GM21360 (cell line): ENCODE measurements around the gene EFEMP2.

Source experiments
- ATAC-seq: cut with Tn5 transposase; IDR thresholded peaks from one replicate; pipeline ENCODE4 v1.9.1; 2021; ENCODE audit warnings: mild to moderate bottlenecking, moderate library complexity; ENCODE audit not compliant: unreplicated experiment

Gene EFEMP2

DNA sequence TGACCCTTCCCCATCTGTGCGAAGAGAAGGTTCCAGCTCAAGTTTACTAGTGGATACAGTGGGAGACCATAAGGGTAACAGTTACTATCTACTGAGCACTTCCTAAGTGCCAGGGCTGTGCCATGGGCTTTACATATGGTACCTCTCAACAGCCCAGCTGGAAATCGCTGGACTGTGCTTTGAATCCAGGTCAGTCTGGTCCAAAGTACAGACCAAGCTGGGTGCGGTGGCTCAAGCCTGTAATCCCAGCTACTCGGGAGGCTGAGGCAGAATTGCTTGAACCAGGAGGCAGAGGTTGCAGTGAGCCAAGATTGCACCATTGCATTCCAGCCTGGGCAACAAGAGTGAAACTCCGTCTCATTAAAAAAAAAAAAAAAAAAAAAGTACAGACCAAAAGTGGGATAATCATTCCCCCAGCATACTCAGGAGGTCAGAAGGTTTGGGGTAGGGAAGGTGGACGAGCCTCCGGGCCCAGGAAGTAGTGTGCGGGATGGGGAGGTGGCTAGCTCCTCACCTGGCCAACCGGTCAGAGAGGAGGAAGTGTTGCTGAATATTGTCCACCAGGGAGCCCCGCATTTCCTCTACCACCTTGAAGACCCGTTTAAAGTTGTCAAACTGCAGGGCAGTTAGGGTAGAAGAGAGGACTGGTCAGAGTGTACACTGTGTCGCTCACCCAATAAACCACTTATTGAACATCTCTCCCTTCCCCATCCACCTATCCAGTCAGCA lies 13.4 kb upstream of the EFEMP2 start:
- ATAC-seq: no peak

GRCh38 chr11:65885231-65885630 lies 12.6 kb upstream of the EFEMP2 start:
- ATAC-seq: no peak

- ATAC-seq: no peak
Observed at GRCh38 chr11:65884716-65885092, 12.1 kb upstream of the EFEMP2 start.

DNA sequence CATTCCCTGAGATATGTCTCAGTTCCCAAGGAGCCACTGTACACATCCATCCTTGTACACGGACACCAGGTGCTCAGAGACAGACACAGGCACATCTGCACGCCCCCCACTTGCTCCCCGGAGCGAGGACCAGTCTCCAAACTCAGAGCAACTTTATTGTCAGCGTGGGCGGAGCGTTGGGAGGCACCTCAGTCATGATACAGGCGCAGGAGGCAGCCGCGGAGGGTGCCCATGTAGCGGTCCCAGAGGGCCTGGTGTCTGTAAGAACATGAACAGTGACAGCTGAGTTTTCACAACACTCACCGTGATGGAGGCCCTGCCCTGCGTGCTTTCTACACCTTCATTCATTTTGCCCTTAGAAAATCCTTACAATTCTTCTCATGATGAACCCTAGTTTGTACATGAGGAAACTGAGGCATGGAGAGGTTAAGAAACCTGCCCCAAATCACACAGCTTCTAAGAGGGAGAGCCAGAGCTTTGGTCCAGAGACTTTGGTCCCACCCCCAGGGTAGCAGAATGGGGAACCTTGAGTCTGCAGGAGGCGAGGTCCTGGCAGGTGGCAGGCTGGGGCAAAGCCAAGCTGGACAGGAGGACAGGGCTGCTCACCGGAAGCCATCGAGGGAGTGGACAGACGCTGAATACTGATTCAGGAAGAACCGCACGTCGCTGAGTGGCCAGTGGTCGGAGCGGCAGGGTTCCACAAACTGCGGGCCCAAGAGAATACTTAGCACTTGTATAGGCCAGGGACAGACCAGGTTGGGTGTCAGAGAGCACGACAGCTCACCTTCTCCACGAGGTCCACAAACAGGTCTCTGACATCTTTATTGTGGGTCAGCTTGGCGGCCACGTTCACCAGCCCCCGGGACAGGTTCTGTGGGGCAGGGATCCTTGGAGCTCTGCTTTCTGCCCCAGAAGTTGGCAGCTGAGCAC lies 11.5 kb upstream of the EFEMP2 start:
- ATAC-seq: no peak

GRCh38 chr11:65883058-65883761 lies 10.6 kb upstream of the EFEMP2 start:
- no peak for ATAC-seq

DNA sequence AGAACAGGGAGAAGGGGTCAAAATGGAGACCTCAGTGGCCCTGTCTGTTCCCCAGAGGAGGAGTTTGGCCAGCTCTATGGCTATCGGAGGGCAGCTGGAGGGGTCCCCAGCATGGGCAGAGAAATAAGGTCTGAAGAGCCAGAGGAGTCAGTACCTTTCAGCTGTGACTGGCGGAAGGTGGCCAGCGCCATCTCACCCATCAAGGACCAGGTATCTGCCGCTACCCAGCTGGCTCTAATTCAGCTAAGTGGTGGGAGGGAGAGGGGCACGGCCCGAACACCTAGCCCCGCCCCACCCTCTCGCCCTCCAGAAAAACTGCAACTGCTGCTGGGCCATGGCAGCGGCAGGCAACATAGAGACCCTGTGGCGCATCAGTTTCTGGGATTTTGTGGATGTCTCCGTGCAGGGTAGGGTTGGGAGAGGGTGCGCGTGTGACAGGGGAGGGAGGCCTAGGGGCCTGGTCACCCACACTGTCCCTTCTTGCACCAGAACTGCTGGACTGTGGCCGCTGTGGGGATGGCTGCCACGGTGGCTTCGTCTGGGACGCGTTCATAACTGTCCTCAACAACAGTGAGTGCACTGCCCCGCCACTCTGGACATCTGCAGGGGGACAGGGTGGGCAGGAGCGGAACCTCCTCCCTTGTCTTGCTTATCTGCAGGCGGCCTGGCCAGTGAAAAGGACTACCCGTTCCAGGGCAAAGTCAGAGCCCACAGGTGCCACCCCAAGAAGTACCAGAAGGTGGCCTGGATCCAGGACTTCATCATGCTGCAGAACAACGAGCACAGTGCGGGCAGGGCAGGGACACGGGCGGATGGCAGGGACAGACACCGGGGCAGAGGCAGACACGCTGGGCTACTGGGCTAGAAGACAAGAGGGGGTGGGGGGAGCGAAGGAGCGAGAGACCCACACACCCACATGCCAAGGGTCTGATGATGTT lies 9.8 kb upstream of the EFEMP2 start:
- ATAC-seq: no peak

GRCh38 chr11:65880844-65881421 lies 8.3 kb upstream of the EFEMP2 start:
- ATAC-seq: no peak

GRCh38 chr11:65880027-65880426 lies 7.4 kb upstream of the EFEMP2 start:
- no peak for ATAC-seq

- ATAC-seq: no peak
Observed at GRCh38 chr11:65879617-65880016, 7.0 kb upstream of the EFEMP2 start, which contains the start of gene CTSW. Gene CTSW (plus strand): TSS chr11:65879837. CDS start chr11:65879855, 18 bp downstream.

GRCh38 chr11:65873318-65874156 lies 937 bp upstream of the EFEMP2 start:
- ATAC-seq: peak; percentile 78

- no peak for ATAC-seq
Observed at GRCh38 chr11:65871811-65872548, 620 bp downstream of the EFEMP2 start.

DNA sequence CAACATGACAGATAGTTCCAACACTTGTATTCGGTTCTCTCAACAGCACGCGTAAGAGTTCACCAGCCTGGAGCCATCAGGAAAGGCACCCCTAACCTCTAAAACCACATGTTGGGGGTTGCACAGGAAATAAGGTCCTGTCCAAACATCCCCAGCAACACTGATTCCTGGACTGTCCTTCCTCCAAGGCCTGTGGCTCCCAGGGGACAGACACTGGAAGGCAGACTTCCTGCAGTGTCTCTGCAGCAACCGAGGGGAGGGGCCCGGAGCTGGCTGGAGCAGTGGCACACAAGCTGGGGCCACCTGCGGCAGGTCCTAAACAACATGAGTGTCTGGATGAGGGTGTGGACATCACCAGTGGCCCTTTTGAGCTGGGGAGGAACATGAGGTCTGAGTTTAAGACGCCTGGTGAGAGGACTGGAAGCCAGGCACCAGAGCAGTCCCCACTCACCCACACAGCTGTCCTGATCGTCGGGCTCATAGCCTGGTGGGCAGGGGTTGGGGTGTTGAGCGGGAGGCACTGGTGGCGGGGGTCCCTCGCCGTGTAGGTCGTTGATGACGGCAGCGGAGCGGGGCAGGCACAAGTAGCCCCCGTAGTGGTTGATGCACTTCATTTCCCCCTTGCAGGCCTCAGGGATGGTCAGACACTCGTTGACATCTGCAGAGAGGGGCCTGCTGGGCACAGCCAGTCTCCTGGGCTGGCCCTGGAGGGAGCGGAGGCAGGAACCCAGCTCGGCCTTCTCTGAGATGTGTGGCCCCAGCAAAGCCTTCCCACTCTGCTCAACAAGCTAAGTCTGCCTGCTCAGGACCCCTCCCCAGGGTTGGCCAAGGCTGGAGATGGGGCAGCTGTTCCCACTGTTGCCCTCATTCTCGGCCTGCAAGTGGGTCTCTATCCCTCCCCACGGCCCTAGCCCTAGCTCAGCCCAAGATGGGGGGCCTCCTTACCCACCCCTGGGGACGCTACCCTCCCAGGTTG lies 1.6 kb downstream of the EFEMP2 start:
- ATAC-seq: no peak

DNA sequence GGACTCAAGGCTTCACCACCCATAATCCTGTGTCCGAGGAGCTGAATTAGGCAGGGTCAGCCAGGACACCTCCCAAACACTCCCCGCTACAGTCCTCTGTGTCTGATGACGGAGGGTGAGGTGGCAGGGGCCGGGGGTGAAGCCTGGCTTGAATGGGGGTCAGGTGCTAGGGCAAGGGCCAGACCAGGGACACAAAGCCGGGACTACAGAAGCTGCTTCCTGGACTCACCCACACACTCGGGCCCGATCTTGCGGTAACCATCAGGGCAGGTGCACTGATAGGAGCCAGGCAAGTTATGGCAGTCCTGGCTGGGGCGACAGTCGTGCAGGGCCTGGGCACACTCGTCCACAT lies 2.3 kb downstream of the EFEMP2 start:
- no peak for ATAC-seq

- ATAC-seq: no peak
Observed at GRCh38 chr11:65869643-65870306, 2.8 kb downstream of the EFEMP2 start.

GRCh38 chr11:65868907-65869306 lies 3.7 kb downstream of the EFEMP2 start:
- no peak for ATAC-seq

- no peak for ATAC-seq
Observed at GRCh38 chr11:65868076-65868667, 4.4 kb downstream of the EFEMP2 start.
